Left ventricle myocardium superior (tissue), 1 donor: ENCODE data around the gene IRAK2. TPM values are rescaled to one million over a fixed set of nuclear protein-coding genes. Genes with fewer than 3 reads are reported as not detected.
A peak's percentile ranks its signal among the peaks of the same experiment; 100 is the strongest.
"Not testable (repeated sequence)": the region's sequence is repeated elsewhere in the genome, so short reads cannot be mapped to it uniquely, and the experiment has no call there.

Experiments used
- ATAC-seq: fragments of 200-7000 bp; cut with Tn5 transposase; one replicate; pipeline ENCODE4 v1.9.1; 2020; ENCODE audit warnings: mild to moderate bottlenecking, moderate library complexity
- DNase-seq: peaks from one replicate; pipeline ENCODE4 v3.0.0-alpha.2; 2020
- intact Hi-C: fragments of 100-400 bp; cut with micrococcal nuclease; formaldehyde crosslinking; loops from one replicate; pipeline ENCODE4 v1.11.0; 2022
- total RNA-seq: library from RNA; stranded (reverse); fragmentation: NEBNext Ultra II Directional; extraction: Animal tissue kit (Norgen Biotek cat#: 25700); gene quantifications from one replicate; pipeline ENCODE4 v1.2.1, GENCODE V29; 2021
- donor health status: DM: no; HTN: yes; CAD: no; lungs with severe emphysema.

Gene IRAK2
- total RNA-seq, 1 donor from 2014 or later = 1.3 TPM

DNA sequence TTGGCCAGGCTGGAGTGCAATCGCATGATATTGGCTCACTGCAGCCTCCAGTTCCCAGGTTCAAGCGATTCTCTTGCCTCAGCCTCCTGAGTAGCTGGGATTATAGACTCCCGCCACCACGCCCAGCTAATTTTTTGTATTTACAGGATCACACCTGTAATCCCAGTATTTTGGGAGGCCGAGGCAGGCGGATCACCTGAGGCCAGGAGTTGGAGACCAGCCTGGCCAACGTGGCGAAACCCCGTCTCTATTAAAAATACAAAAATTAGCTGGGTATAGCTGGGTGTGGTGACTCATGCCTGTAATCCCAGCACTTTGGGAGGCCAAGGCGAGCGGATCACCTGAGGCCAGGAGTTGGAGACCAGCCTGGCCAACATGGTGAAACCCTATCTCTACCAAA is 107.8 kb downstream of the IRAK2 start:
- DNase-seq, intact Hi-C loops, ATAC-seq: not testable (repeated sequence)

DNA sequence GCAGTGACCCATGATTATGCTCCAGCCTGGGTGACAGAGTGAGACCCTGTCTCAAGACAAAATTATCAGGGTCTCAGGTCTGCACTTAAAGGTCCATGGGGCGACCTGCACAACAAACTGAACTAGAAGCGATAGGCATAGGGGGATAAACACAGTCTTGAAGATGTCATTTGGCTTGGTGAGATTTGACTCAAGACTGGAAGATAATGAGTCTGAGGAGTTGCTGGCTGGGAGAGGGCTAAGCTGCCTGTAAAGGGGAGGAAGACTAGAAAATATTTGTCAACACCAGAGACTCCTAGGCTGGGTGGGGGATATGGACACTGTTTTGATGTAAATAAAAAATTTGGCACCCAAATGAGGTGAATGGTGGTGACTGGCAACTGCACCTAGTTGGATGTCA is 108.3 kb downstream of the IRAK2 start:
- ATAC-seq = no peak
- intact Hi-C loops = no loop called here
- DNase-seq = no peak

DNA sequence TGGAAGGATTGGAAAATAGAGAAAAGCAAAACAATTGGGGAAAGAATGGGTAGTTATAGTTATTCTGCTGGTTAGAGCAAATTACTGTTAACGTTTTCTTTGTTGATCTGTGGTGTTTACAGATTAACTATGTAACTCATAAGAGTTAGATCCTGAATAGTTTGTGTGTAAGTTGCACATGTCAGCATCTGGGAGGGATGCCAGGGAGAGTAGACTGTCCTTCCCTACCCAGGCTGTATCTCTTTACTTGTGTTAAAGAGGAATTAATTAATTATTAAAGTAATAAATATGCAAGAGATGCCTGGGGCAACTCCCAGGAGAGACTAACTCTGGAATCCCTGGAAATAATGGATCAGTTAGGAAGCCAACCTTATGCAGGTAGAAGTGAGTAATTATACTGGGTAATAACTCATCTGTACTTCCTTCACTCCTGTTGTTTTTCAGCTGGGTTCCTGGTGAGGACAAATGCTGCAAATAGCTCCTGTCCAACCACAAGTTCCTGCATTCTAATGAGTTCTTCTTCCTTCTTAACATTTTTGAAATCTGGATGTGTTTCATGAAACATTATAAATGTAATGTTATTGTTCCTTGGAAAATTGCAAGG is 109.1 kb downstream of the IRAK2 start:
- peak; percentile 57 for ATAC-seq
- no peak for DNase-seq
- intact Hi-C loops = no loop called here

DNA sequence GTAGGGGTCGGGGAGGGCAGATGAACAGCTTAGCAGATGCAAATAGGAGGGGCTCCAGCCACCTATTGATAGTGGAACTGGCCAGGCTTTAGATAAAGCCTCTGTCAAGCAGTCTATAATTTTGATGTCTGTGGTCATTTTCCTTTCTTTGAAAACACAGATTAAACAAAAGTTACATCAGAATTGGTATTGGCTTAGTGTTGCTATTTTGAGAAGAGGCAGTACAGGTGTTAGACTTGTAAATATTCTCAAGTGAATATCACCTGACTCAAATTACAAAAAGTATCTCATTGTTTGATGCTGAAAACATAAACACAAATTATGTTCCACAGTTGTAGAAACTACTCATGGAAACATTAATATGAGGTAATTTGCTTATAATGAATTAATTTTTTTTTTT is 109.9 kb downstream of the IRAK2 start:
- no peak for ATAC-seq
- no peak for DNase-seq
- intact Hi-C loops = no loop called here

DNA sequence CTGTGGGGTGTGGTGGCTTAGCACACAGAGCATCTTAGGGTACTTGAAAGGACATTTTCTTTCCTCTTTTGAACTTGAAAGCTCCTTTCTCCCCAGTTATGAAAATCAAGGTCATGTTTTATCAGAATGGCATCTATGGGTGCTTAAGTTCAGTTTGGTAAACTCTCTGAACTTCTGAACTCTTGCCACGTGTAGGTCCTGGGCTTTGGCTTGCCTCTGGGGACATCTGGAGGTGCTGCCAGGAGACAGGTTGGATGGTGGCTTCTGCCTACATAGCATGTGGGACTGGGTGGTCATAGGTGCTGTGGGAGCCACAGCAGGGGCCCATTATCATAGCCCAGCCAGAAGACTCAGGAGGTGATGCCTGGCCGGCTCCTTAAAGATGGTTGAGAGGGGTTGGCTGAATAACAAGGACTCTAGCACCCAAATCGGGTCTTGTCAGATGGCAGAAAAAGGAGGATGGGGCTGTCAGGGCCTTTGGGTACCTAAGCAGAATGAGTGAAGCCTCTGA is 112.5 kb downstream of the IRAK2 start:
- intact Hi-C loops = no loop called here
- ATAC-seq (no peak), DNase-seq (no peak)

DNA sequence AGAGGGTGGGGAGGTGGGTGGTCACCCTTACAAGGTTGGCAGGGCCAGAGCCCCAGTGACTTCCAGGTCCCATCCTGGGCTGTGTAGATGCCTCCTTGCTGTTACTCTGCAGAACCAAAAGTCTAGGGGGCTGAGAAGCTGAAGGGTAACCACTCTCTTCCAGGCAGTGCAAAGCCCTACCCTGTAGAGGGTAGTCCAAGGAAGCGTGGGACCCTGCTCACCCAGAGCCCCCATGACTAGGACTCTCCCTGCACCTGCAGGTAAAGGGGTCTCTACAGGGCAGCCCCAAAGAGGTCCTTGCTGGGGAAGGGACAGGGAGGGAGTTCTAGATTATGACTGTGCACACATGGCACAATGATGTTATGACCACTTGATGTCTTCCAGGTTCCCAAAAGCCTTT is 113.8 kb downstream of the IRAK2 start:
- no peak for ATAC-seq
- intact Hi-C loops = no loop called here
- DNase-seq = no peak

DNA sequence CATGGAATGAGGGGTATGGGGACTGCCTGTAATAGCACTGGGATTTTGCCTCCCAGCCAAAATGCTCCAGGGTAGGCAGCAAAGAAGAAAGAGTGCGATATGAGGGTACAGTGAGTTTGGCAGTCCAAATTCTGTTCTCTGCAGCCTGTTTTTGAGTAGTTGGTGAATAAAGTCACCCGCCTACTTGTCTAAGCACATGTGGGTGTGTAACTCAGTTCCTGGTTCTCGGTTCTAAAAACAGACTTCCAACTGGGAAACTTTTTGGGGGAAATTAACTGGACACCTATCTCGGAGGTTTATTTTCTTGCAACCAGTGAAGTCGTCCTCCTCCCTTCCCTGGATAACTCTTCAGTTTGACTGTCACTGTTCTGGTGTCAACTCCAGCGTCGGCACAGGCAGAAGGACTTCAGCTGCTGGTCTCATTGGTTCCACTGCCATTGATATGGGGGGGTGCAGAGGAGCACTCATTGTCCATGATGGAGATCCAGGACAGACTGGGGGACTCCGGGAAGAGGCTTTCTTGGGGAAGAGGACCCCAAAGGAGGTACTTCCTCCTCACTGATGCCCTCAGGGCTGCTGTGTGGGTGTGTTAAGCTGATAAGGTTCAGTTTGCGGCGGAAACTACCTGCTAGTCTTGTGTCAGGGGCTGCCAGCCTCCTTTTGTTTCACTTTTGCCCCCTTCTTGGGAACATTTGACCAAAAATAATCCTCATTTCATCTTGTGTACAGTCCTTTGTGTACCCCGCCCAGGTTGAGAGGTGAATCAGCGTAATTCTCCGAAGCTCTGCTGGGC is 114.9 kb downstream of the IRAK2 start:
- DNase-seq (no peak), ATAC-seq (no peak)
- intact Hi-C loops = no loop called here

DNA sequence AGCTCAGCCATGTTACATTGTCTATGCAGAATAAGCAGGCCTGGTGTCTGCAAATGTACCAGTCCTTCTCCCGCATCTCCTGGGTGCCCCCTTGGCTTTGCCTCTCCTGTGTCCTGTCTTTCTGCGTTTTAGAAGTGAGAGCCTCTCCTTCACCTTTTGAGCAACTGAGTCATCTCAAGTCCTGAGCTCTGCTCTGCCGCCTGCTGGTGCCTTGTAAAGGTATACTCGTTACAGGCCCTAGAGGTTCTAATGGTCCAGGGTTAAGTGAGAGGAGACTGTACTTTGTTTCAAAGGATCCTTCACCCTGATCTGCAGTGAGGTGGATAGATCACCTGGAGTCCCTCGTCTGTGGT is 115.4 kb downstream of the IRAK2 start:
- intact Hi-C loops = no loop called here
- DNase-seq (no peak), ATAC-seq (no peak)

DNA sequence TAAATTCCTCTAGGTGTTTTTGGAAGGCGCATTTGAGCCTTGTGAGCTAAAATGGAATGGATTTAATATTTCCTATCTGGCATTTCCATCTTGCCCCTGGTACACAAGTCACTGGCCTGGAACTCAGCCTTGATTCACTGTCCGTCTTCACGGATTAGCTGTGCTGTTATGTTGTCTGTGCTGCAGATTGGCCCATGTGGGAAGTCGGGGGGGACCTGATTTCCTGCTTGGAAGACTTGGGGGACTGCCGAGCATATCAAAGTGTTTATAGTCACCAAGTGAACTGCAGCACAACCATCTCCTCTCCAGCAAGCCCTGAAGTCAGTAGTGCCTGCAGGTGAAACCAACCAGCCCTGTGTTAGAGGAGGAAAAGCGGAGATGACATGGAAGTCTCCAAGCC is 115.9 kb downstream of the IRAK2 start:
- DNase-seq = no peak

DNA sequence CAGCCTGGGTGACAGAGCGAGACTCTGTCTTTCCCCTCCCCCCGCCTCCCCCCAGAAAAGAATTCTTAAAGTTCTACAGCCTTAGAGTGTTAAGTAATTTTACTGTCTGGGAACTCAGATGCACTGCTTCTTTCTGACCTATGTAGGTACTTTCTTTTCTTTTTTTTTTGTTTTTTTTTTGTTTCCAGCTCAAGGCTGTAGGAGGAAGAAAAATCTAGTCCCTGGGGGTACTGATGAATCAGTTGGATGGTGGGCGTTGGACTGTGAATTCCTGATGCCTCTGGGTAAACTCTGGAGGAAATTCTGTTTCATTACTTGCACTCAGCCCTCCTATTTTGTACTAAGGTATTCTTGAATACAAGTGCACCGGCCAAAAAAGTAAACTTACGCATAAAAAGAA is 117.2 kb downstream of the IRAK2 start:
- intact Hi-C loops = no loop called here
- DNase-seq (no peak), ATAC-seq (no peak)

More for the DNA sequence above, 115.9 kb downstream of the IRAK2 start:
- intact Hi-C loops = no loop called here
- ATAC-seq = no peak

DNA sequence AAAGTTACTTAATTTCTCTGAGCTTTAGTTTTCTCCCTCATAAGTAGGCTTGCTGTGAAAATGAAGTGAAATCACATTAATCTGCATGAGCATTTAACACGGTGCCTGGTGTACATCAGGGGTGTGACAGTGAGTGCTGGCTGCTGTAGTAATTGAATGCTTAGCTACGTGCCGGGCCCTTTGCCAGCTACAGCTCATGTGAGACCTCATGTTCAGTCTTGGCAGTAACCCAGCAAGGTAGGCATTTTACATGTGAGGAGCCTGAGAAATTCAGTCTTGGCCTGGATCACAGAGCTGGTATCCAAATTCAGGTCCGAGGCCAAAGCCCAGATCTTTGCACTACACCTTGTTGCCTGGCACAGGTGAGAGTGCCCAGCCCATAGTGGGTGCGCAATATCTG is 118.9 kb downstream of the IRAK2 start:
- intact Hi-C loops = no loop called here
- DNase-seq = peak; percentile 76
- ATAC-seq = peak; percentile 81

DNA sequence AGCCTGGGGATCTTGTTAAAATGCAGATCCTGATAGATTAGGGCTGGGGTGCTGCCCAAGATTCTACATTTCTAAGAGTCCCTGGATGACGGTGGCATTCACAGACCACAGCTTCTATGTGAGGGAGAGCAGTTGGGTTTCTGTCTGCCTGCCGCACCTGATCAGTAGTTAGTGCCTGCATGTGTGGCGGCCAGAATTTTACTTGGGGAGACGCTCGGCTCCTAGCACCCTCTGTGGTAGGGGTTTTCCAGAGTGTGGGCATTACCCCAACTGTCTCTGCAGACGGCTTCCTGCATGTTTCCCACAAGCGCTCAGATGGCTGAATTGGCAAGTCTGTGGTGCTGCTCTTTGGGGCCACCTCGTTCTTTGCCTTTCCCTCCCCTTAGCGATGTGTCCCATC is 119.8 kb downstream of the IRAK2 start:
- DNase-seq (no peak), ATAC-seq (no peak)
- intact Hi-C loops = no loop called here

DNA sequence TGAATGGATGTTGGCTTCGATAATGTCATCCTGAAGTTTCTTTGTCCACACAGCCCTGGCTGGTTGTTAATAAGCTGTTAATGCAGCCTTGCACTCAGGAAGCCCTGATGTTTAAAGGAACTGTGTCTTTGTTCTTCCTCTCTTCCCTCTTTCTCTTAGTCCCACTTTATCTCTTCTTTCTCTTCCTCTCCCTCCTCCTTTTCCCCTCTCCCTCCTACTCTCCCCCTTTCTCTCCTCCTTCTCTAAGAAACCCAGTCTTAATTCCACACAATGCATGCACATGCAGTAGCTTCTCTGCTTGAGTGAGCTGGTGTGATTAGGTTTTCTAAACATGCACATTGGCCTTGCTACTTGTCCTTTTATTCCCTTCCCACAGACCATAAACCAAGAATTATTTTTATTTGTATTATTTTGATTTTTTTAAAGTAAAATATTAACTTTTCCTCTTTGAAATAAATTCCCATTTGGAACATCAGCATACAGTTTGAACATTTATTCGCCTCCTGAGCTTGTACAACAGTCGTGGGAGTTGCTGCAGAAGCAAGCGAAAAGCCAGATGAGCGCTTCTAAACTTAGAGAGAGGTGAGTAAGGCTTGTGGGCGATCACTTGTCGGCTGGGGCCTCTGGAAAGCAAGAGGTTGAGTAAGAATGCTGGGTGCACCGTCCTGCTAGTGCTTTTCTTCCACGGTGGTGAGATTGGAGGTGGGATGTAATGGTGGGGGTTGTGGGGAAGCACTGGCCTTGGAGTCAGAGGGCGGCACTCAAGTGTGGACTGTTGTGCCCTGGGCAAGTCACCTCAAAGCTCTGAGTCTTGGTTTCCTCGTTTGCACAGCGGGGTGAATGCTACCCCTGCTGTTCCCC is 120.8 kb downstream of the IRAK2 start:
- intact Hi-C loops = no loop called here
- ATAC-seq (no peak), DNase-seq (no peak)

DNA sequence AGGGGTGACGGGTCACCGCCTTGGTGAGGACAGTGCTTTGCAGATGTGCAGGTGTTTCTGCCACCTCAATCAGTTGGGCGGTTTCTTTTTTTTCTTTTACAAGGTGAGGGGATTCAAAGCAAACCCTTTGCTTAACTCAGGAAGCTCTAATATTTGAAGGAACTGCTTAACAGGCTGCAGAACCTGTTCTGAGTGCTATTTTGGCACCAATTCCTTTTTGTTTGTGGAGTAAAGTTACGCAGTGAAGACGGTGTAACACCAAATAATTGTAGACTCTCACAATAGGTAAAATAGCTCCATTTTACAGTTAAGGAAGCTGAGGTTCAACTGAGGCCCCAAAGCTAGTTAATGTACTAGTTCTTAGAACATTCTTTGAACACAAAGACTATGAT is 121.4 kb downstream of the IRAK2 start:
- intact Hi-C loops = no loop called here
- DNase-seq = no peak
- no peak for ATAC-seq

DNA sequence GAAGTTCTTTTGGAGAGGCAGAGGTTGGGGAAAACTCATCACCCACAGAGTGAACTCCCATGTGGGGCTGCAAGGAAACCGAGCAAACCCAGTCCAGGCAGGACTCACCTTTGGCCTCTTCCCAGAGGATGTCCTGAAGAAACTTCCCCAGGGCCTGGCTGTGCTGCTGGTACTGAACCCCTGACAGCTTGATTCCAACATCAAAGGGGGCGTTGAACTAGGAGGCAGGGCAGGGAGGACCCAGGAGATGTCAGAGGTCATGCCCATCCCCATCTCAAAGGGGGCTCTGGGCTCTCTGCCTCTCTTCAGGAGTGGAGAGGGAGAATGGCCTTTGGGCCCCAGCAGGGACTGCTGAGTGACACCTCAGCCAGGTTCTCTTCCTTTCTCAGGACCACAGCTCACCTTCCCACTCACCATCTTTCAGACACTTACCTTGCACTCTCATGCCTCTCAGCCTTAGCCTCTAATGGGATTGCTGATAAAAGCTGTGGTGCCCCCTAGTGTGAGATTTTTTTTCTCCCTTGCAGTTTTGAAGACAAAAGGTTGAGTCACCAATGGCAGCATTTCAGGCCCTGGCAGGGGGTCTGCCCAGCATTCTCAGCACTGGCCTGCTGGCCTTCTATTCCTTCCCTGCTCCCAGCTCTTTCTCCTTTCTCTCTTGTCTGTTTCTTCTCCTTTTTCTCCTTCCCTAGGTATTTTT is 122.0 kb downstream of the IRAK2 start:
- DNase-seq (no peak), ATAC-seq (no peak)
- intact Hi-C loops = no loop called here

DNA sequence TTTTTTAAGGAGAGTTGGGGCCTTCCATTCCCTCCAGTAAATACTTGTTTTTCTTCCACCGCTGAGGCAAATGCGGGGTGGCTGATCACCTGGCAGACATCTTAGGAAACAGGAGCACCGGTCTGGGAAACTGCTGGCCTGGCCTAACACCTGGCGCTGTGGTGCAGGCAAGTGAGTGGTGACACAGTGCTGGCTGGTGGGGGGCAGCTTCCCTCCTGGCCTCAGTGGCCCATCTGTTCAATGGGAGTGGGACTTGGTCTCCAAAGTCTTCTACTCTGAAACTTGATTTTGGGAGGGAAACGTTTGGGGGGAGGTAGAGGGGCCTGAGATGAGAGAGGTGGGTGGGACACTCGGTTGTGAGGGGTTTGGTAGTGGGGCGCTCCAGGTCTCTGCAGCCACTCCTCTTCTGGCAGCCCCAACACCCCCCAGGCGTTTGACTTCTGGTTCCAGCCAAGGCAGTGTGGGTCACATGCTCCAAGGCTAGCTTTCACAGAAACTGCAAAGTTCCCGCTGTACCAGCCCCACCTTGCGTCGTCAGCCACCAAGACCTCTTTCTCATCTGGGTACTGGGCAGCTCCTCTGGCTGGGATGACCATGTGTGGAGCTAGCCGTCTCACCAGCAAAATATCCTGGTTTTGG is 123.3 kb downstream of the IRAK2 start:
- ATAC-seq (no peak), DNase-seq (no peak)
- intact Hi-C loops = no loop called here

DNA sequence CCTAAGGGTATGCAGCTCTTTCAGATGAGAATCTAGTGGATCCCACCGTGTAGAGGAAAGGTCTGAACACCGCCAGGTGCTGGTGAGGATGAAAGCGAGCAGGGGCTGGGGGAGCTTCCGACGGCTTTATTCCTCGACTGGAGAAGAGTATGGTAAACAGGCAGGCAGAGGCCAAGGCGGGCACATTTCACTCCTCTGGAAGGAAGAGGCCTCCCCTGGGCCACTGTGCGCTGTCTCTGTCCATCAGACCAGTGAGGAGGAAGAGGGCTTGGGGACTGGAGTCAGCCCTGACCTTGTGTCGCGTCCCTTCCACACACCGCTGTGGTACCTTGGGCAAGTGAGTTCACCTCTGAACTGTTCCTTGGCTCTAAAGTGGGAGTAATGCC is 123.8 kb downstream of the IRAK2 start:
- no peak for ATAC-seq
- DNase-seq = no peak
- intact Hi-C loops = no loop called here

DNA sequence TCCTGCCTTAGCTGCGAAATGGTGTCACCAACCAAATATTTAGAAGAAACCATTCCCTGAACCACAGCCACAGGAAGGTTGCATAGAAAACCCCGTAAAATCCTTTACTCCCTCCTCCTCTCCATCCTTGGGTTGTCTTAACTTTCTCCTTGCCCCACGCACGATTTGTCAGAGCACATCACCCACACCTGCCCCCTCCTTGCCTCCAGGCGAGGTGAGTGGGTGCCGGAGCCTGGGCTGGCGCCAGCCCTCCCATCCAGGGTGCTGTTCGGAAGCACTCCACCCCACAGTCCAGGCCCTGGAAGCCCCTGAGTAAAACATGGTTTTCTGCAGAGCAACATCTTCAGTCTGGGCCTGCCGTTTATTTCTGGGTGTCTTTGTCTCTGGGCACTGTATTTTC is 124.4 kb downstream of the IRAK2 start:
- intact Hi-C loops = no loop called here
- ATAC-seq = no peak
- DNase-seq = no peak

DNA sequence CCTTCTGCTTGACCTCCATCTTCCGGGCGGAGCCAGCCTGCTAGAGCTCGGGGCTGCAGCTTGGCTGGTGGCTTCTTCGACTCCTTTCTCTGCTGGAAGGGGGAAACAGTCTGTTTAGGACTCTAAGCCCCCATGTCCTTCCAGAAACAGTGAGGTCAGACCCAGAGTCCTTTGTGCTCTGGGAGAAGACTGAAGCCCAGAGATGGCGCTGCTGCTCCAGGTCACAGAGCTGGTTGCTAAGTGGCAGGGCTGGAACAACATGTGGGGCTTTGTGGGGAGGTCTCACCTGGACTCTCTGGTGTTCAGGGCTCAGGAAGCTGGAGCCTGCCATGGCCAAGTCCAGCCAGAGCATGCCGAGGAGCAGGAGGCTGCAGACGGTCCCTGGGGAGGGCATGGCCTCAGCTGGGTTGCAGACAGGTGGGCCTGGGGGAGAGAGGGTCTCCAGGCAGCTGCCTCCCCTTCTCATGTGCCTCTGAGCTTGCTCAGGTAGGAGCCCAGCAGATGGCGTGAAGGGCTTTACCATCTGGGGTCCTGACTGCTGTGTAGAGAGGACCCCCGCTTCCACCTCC is 125.2 kb downstream of the IRAK2 start:
- ATAC-seq = no peak
- intact Hi-C loops = no loop called here
- no peak for DNase-seq
